Peyer's patch (tissue), 4 donors: ENCODE data around the gene APLN.

Experiments used
- CTCF ChIP-seq, 6 experiments: fragments of 450-650 bp in 4 of 6; fragments of 200-600 bp in 2 of 6; sonication (generic) in 1 of 6; IDR thresholded peaks; one replicate each; pipeline ENCODE4 v1.5.1; 2017 to 2019; ENCODE audit warnings: antibody characterized with exemption in 6 of 6, mild to moderate bottlenecking in 3 of 6, moderate library complexity in 1 of 6
- POLR2A ChIP-seq, 2 donors: fragments of 450-650 bp; IDR thresholded peaks; one replicate each; pipeline ENCODE4 v1.5.1; 2017; ENCODE audit warnings: antibody characterized with exemption in 2 of 2, mild to moderate bottlenecking in 2 of 2, moderate library complexity in 2 of 2

DNA sequence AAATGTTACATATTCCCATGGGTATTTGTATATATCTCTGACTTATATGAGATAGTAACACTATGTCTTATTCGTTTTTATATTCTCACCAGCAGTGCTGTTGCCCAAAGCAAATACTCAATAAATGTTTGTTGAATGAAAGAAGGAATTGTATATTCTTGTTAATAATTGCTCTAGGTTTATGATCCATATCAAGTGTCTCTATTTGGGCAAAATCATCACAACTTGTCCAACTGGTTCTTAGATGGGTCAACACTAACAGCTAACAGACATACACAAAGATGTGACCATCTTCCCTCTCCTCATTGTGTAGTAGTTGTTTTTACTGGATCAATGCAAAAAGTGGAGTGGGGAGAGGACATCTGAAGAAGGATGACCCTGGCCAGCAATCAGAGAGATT, 6.6 kb upstream of the APLN start:
- TF ChIP-seq POLR2A (IDR thresholded peaks at IDR 0.05) (no peak), CTCF (IDR thresholded peaks at IDR 0.05) (no peak)
